Neural crest cell (in vitro differentiated cells): Measurements from ENCODE around the gene ZNF385C. TPM values are rescaled to one million over a fixed set of nuclear protein-coding genes. Genes with fewer than 3 reads are reported as not detected.

Experiments
- DNase-seq: peaks from one replicate; pipeline ENCODE4 v3.0.0; 2021; ENCODE audit warnings: low read depth, mixed read lengths, low spot score
- H3K27ac Mint-ChIP-seq: one replicate; pipeline ENCODE4 v1.8.0; 2021; ENCODE audit warnings: mild to moderate bottlenecking, mixed read lengths; ENCODE audit not compliant: unreplicated experiment
- H3K27me3 Mint-ChIP-seq: 2 replicates; pipeline ENCODE4 v1.8.0; 2021; ENCODE audit warnings: low read depth, mild to moderate bottlenecking, mixed read lengths
- H3K36me3 Mint-ChIP-seq: 2 replicates; pipeline ENCODE4 v1.8.0; 2021; ENCODE audit warnings: low read depth, mild to moderate bottlenecking, mixed read lengths
- H3K4me1 Mint-ChIP-seq: 2 replicates; pipeline ENCODE4 v1.8.0; 2021; ENCODE audit warnings: mixed read lengths
- H3K4me3 Mint-ChIP-seq: one replicate; pipeline ENCODE4 v1.8.0; 2021; ENCODE audit warnings: mild to moderate bottlenecking, mixed read lengths
- H3K9me3 Mint-ChIP-seq: 2 replicates; pipeline ENCODE4 v1.8.0; 2021; ENCODE audit warnings: mixed read lengths
- CTCF ChIP-seq: fragments of 200-600 bp; sonication (generic); conservative IDR thresholded peaks from 2 replicates; pipeline ENCODE4 v1.5.0; 2021; ENCODE audit warnings: antibody characterized with exemption, mild to moderate bottlenecking
- total RNA-seq: library from RNA; stranded (reverse); gene quantifications from 2 replicates; pipeline ENCODE4 v1.2.1, GENCODE V29; 2021

The ZNF385C gene
- total RNA-seq, 1 donor from 2014 or later: 1.3 TPM

DNA sequence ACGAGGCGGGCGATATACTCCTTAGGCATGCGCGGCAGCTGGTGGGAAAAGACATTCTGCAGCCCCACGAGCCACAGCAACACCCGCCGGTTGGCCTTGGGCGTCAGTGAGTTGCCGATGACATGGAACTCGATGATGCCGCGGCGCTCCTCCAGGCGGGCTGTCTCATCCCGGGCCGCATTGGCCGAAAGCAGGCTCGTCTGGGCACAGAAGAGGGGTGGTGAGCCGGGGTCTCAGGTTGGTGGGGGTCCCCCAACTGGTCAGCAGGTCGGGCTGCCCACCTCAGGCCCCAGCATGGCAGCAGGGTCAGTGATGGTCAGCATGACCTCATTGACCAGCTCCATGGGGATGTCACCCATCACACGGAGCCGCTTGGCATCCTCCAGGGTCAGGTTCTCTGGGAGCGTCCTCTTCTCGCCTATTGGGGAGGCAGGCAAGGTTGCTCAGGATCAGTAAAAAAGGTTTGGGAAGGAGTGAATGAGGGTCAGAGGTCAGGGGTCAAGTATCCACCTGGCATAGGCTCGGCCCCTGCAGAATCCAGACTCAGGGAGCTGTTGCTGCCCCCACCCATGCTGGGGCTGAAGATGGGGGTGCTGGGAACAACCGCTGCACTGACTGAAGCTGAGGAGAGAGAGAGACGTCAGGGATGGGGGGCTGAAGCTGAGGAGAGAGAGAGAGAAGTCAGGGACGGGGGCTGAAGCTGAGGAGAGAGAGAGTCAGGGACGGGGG, 19.3 kb upstream of the ZNF385C start:
- no peaks in the 10 kb centered on the region for H3K27me3 Mint-ChIP-seq
- no peak for TF ChIP-seq CTCF
- H3K4me3 Mint-ChIP-seq: peak overlapping the region; percentile 67
- H3K4me1 Mint-ChIP-seq: peaks cover 21% of the 10 kb centered on the region
- no peak overlapping the region for H3K27ac Mint-ChIP-seq
- H3K36me3 Mint-ChIP-seq: no peaks in the 10 kb centered on the region
- H3K9me3 Mint-ChIP-seq: no peaks in the 10 kb centered on the region
- no peak for DNase-seq

- DNase-seq: peak; percentile 77
- Mint-ChIP-seq H3K4me3 (peak overlapping the region; percentile 70), H3K27me3 (no peaks in the 10 kb centered on the region), H3K9me3 (no peaks in the 10 kb centered on the region), H3K36me3 (no peaks in the 10 kb centered on the region), H3K27ac (no peak overlapping the region), H3K4me1 (peaks cover 16% of the 10 kb centered on the region)
- peak; percentile 87 for TF ChIP-seq CTCF
Observed at GRCh38 chr17:42116705-42117396, 18.6 kb upstream of the ZNF385C start.

GRCh38 chr17:42114118-42114517, 15.8 kb upstream of the ZNF385C start:
- no peak overlapping the region for H3K27ac Mint-ChIP-seq
- no peaks in the 10 kb centered on the region for H3K27me3 Mint-ChIP-seq
- no peak for TF ChIP-seq CTCF
- H3K9me3 Mint-ChIP-seq: no peaks in the 10 kb centered on the region
- peaks cover 5% of the 10 kb centered on the region for H3K4me1 Mint-ChIP-seq
- H3K4me3 Mint-ChIP-seq: no peak overlapping the region
- no peaks in the 10 kb centered on the region for H3K36me3 Mint-ChIP-seq
- DNase-seq: no peak

DNA sequence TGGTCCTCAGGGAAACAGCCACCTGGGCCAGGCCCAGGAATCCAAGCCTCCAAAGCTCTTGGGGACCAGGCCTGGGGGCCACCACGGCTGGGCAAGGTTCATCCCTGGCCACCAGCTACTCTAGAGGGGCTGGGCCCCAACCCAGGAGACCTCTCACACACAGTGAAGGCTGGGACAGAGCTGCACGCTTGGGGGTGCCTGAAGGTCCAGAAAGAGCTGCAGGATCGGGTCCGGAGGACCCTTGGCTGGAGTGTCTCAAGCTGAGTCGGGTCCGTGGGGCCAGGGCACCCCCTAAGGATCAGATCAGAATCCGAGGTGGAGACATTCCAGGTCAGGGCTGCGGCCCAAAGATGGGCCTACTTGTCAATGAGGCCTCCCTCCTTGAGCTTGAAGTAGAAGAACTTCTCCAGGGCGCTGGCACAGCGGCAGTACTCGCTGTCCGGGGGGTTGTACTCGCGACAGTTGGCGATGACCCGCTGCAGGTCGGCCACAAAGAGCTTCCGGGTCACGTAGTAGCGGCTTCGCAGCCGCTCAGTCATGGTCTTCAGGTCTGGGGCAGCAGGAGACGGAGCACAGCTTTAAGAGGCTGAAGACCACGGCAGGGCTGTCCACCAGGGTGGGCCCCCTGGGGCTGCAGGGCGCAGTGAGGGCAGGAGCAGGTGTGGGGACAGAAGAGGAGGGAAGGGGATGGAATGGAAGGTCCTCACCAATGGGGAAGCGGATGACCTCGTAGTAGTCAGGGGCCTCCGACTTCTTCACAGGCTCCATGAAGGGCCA, 15.2 kb upstream of the ZNF385C start:
- no peaks in the 10 kb centered on the region for H3K36me3 Mint-ChIP-seq
- DNase-seq: no peak
- H3K27me3 Mint-ChIP-seq: no peaks in the 10 kb centered on the region
- no peaks in the 10 kb centered on the region for H3K9me3 Mint-ChIP-seq
- no peak overlapping the region for H3K27ac Mint-ChIP-seq
- TF ChIP-seq CTCF: no peak
- no peak overlapping the region for H3K4me3 Mint-ChIP-seq
- H3K4me1 Mint-ChIP-seq: peaks cover 1% of the 10 kb centered on the region

DNA sequence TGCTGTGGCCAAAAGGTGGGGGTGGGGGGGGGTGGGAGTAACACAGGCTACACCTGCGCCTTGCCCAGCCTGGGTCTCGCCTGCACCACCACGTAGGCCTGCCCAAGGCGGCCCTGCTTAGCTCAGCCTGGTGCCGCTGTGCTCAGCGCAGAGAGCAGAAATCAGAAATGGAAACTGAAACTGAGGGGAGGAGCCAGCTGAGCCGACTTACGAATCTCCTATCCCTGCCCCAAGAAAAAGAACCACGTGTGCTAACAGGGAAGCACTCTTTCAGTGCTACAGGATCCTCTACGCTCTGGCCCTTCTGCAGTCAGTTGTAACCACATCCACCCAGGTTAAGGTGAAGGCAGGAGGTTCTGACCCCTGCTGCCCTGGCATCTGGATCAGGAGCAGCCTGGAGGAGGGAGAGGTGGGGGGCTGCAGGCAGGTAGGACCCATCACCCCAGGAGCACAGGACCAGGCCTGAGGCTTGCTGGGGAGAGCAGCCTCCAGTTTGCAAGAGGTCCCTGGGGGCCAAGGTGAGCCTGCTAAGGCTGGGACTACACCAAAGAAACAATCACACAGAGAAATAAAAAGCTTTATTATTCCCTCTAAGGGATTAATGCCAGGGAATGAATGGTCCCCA, 14.4 kb upstream of the ZNF385C start, which contains the start of gene DHX58:
Gene DHX58, minus strand, starts transcription at position 163 of the 625 bp plus-strand sequence. CDS start 822 bp downstream, outside the sequence.
- Mint-ChIP-seq H3K4me3 (no peak within 1 kb of the TSS), H3K27me3 (no peaks in the 10 kb centered on the region), H3K36me3 (no peaks in the 10 kb centered on the region), H3K4me1 (peaks cover 4% of the 10 kb centered on the region), H3K9me3 (no peaks in the 10 kb centered on the region), H3K27ac (no peak within 1 kb of the TSS)
- no peak for DNase-seq
- no peak for TF ChIP-seq CTCF
